Measurements from ENCODE around the gene DCANP1. TPM values are rescaled to one million over a fixed set of nuclear protein-coding genes. Genes with fewer than 3 reads are reported as not detected.

DCANP1 gene
- total and polyA plus RNA-seq, 9 of the 15 experiments (the other 6 are each of a cell fraction or from before 2014, with no cell fraction given) = not detected

DNA sequence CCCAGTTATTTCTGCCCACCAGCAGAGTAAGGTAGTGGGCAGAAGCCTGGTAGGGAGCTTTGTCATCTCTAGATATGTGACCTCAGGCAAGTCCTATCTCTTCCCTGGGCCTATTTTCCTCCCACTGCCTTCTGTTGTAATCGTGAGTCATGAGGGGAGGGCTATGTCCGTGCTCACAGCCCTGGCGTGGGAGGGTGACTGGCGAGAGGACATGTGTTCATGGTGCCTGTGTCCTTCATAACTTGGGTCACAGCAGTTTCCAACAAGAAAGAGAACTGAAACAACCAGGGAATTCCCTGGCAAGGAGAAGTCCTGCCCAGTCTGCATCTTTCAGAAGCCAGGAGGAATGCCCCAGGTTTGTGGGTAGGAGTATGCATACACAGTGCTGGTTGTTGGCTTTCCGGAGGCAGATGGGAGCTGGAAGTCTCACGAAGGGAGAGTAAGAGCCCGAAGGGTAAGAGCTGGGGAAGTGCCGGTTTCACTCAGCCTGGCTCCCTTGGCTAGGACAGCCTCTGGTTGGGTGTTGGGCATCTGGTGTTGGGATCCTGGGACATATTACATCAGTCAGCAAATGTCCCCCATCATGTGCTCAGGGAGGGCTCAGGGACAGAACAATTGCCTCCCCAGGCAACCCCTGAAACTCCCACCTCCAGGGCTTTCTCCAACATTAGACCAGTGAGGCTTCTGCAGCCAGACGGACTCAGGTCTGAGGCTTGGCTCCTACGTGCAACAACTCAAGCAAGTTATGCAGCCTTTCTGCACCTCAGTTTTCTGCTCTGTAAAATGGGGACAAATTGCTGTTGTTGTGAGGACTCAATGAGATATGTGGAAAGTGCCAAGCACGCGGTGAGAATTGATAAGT is 9.3 kb upstream of the DCANP1 start (continued):
- TF ChIP-seq SP1 (CRISPR knock-in tag; IDR thresholded peaks at IDR 0.05) = peak; percentile 38; the same call in 1 of the 2 replicates
- TF ChIP-seq HDGF (IDR thresholded peaks at IDR 0.05) = no peak
- peak; percentile 13 for TF ChIP-seq MAFK (IDR thresholded peaks at IDR 0.05; ENCODE audit: low read length)
- no peak for TF ChIP-seq THRAP3 (IDR thresholded peaks at IDR 0.05; ENCODE audit: borderline replicate concordance)
- TF ChIP-seq, protein P1, sequence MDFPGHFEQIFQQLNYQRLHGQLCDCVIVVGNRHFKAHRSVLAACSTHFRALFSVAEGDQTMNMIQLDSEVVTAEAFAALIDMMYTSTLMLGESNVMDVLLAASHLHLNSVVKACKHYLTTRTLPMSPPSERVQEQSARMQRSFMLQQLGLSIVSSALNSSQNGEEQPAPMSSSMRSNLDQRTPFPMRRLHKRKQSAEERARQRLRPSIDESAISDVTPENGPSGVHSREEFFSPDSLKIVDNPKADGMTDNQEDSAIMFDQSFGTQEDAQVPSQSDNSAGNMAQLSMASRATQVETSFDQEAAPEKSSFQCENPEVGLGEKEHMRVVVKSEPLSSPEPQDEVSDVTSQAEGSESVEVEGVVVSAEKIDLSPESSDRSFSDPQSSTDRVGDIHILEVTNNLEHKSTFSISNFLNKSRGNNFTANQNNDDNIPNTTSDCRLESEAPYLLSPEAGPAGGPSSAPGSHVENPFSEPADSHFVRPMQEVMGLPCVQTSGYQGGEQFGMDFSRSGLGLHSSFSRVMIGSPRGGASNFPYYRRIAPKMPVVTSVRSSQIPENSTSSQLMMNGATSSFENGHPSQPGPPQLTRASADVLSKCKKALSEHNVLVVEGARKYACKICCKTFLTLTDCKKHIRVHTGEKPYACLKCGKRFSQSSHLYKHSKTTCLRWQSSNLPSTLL (IDR thresholded peaks at IDR 0.05) = no peak
- TF ChIP-seq MYNN (IDR thresholded peaks at IDR 0.05) = peak; percentile 62; the same call in 1 of the 2 replicates
- no peak for TF ChIP-seq MYNN (CRISPR knock-in tag; IDR thresholded peaks at IDR 0.05)
- no peak for TF ChIP-seq NCOA6 (IDR thresholded peaks at IDR 0.05)
- TF ChIP-seq, protein P2, sequence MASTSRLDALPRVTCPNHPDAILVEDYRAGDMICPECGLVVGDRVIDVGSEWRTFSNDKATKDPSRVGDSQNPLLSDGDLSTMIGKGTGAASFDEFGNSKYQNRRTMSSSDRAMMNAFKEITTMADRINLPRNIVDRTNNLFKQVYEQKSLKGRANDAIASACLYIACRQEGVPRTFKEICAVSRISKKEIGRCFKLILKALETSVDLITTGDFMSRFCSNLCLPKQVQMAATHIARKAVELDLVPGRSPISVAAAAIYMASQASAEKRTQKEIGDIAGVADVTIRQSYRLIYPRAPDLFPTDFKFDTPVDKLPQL (IDR thresholded peaks at IDR 0.05; ENCODE audit: extremely low read depth, insufficient read length) = no peak
- TF ChIP-seq SRF (CRISPR knock-in tag; IDR thresholded peaks at IDR 0.05) = 0 out of 4 replicates have a peak, but pooled peaks of 1 of the 2 experiments have one; percentile 13
- no peak for TF ChIP-seq SIN3B (IDR thresholded peaks at IDR 0.05; ENCODE audit: low read depth)
- no peak for TF ChIP-seq CGGBP1 (CRISPR knock-in tag; IDR thresholded peaks at IDR 0.05)
- no peak for TF ChIP-seq PCBP1 (IDR thresholded peaks at IDR 0.05; ENCODE audit: low read depth, low read length, poor library complexity, severe bottlenecking)
- no peak for TF ChIP-seq OTX1 (CRISPR knock-in tag; IDR thresholded peaks at IDR 0.05)
- 0 out of 2 replicates have a peak, but pooled peaks have one; percentile 5 for TF ChIP-seq HBP1 (CRISPR knock-in tag; IDR thresholded peaks at IDR 0.05)
- TF ChIP-seq CEBPG (CRISPR knock-in tag; IDR thresholded peaks at IDR 0.05) = peak; percentile 78
- no peak; a peak in 2 of 4 replicates for TF ChIP-seq CEBPG (tag; conservative IDR thresholded peaks at IDR 0.05 in 1 of 2, IDR thresholded peaks at IDR 0.05 in 1 of 2)
- peak; percentile 48; the same call in 1 of the 2 replicates for TF ChIP-seq MTA3 (IDR thresholded peaks at IDR 0.05; ENCODE audit: borderline replicate concordance)
- TF ChIP-seq, protein P3, sequence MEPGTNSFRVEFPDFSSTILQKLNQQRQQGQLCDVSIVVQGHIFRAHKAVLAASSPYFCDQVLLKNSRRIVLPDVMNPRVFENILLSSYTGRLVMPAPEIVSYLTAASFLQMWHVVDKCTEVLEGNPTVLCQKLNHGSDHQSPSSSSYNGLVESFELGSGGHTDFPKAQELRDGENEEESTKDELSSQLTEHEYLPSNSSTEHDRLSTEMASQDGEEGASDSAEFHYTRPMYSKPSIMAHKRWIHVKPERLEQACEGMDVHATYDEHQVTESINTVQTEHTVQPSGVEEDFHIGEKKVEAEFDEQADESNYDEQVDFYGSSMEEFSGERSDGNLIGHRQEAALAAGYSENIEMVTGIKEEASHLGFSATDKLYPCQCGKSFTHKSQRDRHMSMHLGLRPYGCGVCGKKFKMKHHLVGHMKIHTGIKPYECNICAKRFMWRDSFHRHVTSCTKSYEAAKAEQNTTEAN (CRISPR knock-in tag; IDR thresholded peaks at IDR 0.05) = peak; percentile 86; the same call in 1 of the 2 replicates
- TF ChIP-seq, protein P4, sequence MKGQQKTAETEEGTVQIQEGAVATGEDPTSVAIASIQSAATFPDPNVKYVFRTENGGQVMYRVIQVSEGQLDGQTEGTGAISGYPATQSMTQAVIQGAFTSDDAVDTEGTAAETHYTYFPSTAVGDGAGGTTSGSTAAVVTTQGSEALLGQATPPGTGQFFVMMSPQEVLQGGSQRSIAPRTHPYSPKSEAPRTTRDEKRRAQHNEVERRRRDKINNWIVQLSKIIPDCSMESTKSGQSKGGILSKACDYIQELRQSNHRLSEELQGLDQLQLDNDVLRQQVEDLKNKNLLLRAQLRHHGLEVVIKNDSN (CRISPR knock-in tag; IDR thresholded peaks at IDR 0.05) = peak; percentile 64; the same call in 1 of the 2 replicates
